NK-92 treated with Interleukin-12 subunit alpha and Interleukin-12 subunit beta, amount 100 ng/mL, for 24 hours (cell line): Measurements from ENCODE around the gene DHX30.
"Not testable (repeated sequence)": the region's sequence is repeated elsewhere in the genome, so short reads cannot be mapped to it uniquely, and the experiment has no call there.

Source experiments
- DNase-seq: peaks from one replicate; lab custom pipeline; 2025; lab: John Stamatoyannopoulos, UW

The DHX30 gene

DNA sequence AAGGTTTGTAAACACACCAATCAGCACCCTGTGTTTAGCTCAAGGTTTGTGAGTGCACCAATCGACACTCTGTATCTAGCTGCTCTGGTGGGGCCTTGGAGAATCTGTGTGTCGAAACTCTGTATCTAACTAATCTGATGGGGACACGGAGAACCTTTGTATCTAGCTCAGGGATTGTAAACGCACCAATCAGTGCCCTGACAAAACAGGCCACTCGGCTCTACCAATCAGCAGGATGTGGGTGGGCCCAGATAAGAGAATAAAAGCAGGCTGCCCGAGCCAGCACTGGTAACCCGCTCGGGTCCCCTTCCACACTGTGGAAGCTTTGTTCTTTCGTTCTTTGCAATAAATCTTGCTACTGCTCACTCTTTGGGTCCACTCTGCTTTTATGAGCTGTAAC, 85.1 kb downstream of the DHX30 start:
- not testable (repeated sequence) for DNase-seq

- DNase-seq, result no peak
Measured at GRCh38 chr3:47888986-47889757, 86.2 kb downstream of the DHX30 start.

DNA sequence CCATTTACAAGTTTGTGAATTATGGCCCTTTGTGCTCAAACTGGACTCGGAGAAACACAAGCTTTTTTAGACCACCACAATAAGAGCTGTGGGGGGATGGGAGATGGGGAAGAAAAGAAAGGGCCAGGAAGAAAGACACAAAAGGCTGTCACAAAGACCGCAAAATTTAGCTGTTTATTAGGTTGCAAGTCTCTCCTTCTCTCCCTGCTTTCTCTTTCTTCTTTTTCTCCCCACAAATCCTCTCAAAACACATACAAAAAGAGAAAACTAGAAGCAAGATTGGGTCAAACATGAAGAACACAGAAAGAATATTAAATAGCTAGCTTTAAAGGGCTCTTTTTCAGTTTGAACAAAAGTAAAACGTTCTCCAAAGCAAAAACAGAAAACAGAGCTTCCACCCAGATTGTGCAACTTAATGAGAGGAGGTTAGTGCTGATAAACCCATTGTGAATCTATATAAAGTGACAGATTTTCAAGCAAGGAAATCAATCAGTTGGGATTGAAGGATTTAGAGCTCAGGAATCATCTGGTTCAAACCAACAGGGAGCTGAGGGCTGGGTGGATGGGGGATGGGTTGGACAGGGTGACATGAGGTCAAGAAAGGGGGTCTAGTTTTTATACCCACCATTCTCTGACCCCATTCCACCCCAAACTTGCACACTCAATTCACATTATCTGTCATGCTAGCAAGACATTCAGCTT, 87.3 kb downstream of the DHX30 start:
- DNase-seq, result no peak

GRCh38 chr3:47890828-47891612, 88.1 kb downstream of the DHX30 start:
- no peak for DNase-seq

DNA sequence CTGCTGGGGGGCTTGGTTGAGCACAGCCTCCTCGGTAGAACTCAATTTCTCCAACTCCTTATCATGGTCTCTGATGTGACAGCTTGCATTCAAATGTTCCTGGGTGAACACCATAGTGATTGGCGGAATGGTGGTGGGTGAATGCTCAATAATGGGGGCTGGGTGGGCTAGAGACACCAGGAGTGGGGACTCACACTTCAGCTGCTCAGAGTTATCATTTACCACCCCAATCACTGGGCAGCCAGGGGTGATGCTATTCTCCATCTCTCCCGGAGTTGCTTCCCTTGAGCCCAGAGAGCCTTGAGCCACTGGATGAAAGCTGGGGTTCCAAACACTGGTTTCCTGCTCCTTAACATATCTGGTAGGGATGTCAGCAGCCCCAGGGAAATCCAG, 88.7 kb downstream of the DHX30 start:
- DNase-seq, result no peak

- DNase-seq, result no peak
Measured at GRCh38 chr3:47892286-47893040, 89.5 kb downstream of the DHX30 start.

DNA sequence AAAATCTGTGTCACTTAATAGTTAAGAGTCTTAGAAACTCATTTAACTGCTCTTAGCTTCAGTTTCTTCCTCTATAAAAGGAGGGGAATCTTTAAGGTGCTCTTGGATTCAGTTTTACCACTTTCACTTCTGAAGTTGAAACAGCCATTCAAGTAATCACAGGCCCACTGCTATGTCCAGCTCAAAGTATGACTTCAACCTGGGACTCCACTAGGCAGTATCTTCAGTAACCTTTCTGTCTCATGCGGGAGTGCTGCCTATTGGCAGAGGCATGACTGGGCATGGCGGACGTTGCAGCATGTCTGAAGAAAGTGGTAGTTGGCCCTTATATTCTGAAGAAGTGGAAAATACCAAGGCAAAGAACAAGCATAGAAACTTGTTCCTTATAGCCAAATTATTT, 92.3 kb downstream of the DHX30 start:
- DNase-seq, result no peak

DNA sequence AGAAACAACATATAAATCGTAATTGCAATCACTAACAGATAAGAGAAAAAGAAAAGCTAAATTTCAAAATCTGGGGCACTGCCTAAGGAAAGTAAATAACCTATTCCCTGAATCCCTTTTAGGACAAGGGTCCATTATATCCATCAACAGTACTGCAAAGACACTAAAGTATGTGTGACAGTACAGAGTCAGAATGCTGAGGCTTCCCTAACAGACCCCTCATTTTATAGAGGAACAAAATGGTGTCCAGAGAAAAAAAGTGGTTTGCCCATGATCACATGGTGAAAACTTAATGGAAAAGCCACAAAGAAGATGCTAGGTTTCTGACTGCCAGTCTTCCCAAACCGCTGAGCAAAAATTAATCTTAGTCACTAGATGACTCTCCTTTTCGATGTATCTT, 93.8 kb downstream of the DHX30 start:
- DNase-seq, result no peak

DNA sequence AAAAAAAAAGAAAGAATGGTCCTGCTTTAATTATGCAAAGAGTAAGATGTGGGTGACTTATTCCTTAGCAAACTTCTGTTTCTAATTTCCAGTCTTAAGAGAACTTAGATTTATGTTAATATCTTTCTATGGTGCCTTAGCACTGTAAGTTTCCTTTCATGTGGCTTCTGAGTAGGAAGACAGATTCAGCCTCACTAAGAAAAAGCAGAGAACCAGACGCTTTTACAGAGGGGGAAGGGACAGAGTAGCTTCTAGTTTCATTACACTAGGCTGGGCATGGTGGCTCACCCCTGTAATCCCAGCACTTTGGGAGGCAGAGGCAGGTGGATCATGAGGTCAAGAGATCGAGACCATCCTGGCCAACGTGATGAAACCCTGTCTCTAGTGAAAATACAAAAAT, 95.0 kb downstream of the DHX30 start:
- no peak for DNase-seq

- DNase-seq, result no peak
Measured at GRCh38 chr3:47899495-47900108, 96.7 kb downstream of the DHX30 start.
